GM18867 (cell line): ENCODE results near the gene GPR22.

Experiments
- ATAC-seq: cut with Tn5 transposase; IDR thresholded peaks from one replicate; pipeline ENCODE4 v1.9.1; 2021; ENCODE audit warnings: mild to moderate bottlenecking, moderate library complexity; ENCODE audit not compliant: unreplicated experiment

The GPR22 gene

GRCh38 chr7:107474104-107474521 is 4.3 kb downstream of the GPR22 start:
- ATAC-seq, result no peak

GRCh38 chr7:107479303-107479702 is 9.4 kb downstream of the GPR22 start:
- ATAC-seq, result no peak

GRCh38 chr7:107480932-107481331 is 11.1 kb downstream of the GPR22 start:
- no peak for ATAC-seq

- no peak for ATAC-seq
Measured at GRCh38 chr7:107482571-107482970, 12.7 kb downstream of the GPR22 start.

GRCh38 chr7:107486041-107486440 is 16.2 kb downstream of the GPR22 start:
- no peak for ATAC-seq

- no peak for ATAC-seq
Measured at GRCh38 chr7:107492875-107493274, 23.0 kb downstream of the GPR22 start.

- no peak for ATAC-seq
Measured at GRCh38 chr7:107494315-107494751, 24.5 kb downstream of the GPR22 start.

- no peak for ATAC-seq
Measured at GRCh38 chr7:107494884-107495283, 25.0 kb downstream of the GPR22 start.

GRCh38 chr7:107495516-107495915 is 25.7 kb downstream of the GPR22 start:
- ATAC-seq, result no peak

GRCh38 chr7:107499731-107500130 is 29.9 kb downstream of the GPR22 start:
- no peak for ATAC-seq

GRCh38 chr7:107501593-107501992 is 31.7 kb downstream of the GPR22 start:
- no peak for ATAC-seq

GRCh38 chr7:107502154-107502553 is 32.3 kb downstream of the GPR22 start:
- no peak for ATAC-seq

- ATAC-seq, result no peak
Measured at GRCh38 chr7:107502797-107503196, 32.9 kb downstream of the GPR22 start.

GRCh38 chr7:107503687-107504086 is 33.8 kb downstream of the GPR22 start:
- ATAC-seq, result no peak

- ATAC-seq, result no peak
Measured at GRCh38 chr7:107505362-107505761, 35.5 kb downstream of the GPR22 start.

GRCh38 chr7:107505997-107506673 is 36.3 kb downstream of the GPR22 start:
- no peak for ATAC-seq

GRCh38 chr7:107506674-107507339 is 37.0 kb downstream of the GPR22 start:
- no peak for ATAC-seq
